NOMO-1 treated with dmso at 0.1 percent for 144 hours (cell line): ENCODE measurements around the gene EIF1AY.
"Not testable (repeated sequence)": the region's sequence is repeated elsewhere in the genome, so short reads cannot be mapped to it uniquely, and the experiment has no call there.

Source experiments
- DNase-seq: peaks from one replicate; lab custom pipeline; 2025; ENCODE audit not compliant: unreplicated experiment; lab: John Stamatoyannopoulos, UW

Gene EIF1AY, protein sequence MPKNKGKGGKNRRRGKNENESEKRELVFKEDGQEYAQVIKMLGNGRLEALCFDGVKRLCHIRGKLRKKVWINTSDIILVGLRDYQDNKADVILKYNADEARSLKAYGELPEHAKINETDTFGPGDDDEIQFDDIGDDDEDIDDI

DNA sequence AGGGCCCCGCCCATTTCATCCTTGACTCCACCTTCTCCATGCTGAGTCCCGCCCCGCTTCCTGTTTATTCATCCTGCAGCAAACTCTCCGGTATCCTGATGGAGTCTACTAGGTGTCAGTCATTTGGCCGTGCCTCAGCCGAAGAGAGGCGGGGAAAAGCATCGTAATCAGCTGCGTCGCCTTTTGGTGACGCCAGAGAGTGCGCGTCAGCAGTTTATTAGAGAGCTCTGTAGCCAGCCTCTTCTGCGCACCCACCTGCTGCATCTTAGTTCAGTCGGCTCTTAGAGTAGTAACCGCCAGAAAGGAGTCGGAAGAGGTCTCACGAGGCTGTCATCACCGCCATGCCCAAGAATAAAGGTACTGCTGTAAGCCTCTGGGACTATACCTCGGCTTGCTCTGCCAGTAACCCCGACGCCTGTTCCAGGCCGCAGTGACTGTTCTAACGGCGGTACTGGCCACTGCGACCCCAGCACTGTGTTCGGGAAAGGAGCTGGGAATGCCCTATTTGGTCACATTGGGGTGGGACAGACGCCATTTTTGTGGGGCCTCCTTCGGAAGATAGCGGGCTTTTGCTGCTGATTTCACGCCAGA is at the start of gene EIF1AY:
Gene EIF1AY (plus strand): TSS at position 246 of the 591 bp plus-strand sequence. CDS start 96 bp downstream, at position 342.
- no peak for DNase-seq

DNA sequence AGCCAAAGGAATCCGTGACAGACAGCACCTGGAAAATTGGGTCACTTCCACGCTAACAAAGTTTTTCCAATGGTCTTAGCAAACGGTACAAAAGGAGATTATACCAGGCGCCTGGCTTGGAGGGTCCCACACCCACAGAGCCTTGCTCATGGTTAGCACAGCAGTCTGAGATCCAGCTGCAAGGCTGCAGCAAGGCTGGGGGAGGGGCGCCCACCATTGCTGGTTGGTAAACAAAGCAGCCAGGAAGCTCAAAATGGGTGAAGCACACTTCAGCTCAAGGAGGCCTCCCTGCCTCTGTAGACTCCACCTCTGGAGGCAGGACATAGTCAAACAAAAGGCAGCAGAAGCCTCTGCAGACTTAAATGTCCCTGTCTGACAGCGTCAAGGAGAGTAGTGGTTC is 47.1 kb upstream of the EIF1AY start:
- DNase-seq, result no peak

DNA sequence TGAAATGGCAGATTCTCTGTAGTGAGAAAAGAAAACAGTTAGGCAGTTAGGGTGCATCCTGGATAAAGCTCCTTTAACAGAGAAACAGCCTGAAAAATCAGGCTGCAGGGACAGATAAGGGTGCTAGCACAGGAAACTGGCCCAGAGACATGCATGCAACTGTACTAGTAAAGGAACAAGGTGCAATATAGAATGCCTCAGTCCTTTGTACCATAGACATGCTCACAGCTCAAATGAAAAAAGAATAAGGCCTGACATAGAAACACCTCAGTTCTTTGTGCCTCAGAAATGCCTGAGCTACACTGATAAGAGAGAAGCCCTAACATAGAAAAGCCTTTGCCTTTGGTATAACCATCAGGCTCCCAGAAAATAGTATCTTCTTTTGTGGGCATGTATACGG is 37.4 kb upstream of the EIF1AY start:
- DNase-seq, result no peak

DNA sequence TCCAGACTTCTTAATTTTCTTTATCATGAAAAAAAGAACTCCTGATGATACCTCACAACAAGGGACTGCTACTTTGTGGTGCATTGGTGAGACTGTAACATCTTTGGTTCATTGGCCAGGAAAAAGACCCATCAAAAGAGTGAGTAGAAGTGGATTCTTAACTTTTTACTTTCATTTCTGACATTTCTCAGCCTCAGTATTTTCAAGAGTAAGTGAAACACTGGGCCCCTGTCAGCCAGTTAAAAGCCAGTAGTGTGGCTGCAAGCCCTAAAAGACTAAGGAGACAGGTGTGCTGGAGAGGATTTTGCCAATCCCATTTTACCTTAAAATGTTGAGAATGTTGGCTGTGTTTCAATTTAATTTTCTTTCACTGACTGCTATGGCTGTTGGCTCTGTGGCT is 36.6 kb upstream of the EIF1AY start:
- no peak for DNase-seq

DNA sequence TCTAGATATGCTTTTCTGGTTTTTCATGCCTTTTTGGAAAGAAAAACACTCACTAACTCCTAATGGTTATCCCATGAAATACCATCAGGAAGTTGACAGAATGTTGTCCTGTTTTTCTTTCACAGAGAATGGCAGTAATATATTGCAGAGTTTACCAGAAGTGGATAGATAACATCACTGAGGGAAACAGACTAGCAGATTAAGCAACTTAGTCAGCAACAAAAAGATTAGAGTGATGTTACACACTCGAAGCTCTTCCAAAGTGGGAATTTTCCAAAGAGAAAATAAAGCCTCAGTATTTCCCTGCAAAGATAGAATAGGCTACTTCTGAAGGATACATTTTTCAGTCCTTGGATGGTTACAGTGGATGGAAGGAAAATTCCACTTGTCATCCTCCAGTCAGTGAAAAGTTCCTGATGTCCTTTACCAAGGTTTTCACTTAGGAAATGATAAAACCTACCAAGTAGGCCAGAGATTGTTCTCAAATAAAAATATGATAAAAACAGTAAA is 31.1 kb upstream of the EIF1AY start:
- DNase-seq, result no peak

DNA sequence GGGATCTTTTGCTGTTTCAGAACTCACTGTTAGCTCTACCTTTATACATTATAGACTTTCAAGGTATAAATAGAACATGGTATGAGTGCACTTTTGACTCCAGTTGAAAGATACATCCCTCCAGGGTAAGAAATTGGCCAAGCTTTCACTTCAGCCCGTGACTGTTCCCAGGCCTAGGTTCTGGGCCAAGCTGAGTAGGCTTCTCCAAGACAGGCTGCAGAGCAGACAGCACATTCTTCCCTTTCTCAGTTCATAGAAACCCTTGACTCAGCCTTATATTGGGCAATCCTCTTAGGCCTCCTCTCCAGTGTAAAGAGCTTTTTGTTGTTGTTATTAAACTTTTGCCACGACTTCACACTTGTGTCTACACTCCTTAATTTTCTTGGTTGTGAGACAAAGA is 29.5 kb upstream of the EIF1AY start:
- DNase-seq, result no peak

DNA sequence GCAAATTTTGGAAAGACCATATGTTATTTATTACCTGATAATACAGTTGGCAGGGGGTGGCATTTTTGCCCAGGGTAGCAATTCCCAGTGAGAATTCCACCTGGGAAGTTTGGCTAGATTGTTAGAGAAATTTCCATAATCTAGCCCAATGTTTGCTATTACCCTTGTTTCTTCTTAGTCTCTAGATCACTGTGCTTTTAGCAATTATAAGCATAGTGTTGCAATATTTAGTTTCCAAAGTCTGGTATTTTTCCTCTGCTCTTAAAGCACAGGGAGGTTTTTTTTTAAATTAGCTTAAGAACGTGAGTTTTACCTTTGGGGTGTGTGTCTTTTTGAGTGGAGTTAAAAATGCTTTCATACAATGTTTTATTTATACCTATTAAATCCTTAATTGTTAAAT is 26.3 kb upstream of the EIF1AY start:
- no peak for DNase-seq

DNA sequence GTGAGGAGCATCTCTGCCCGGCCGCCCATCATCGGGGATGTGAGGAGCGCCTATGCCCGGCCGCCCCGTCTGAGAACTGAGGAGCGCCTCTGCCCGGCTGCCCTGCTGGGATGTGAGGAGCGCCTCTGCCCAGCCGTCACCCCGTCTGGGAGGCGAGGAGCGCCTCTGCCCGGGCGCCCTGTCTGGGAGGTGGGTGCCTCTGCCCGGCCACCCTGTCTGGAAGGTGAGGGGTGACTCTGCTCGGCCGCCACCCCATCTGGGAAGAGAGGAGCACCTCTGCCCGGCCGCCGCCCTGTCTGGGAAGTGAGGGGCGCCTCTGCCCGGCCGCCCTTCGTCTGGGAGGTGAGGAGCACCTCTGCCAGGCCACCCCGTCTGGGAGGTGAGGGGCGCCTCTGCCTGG is 23.7 kb upstream of the EIF1AY start:
- no peak for DNase-seq

DNA sequence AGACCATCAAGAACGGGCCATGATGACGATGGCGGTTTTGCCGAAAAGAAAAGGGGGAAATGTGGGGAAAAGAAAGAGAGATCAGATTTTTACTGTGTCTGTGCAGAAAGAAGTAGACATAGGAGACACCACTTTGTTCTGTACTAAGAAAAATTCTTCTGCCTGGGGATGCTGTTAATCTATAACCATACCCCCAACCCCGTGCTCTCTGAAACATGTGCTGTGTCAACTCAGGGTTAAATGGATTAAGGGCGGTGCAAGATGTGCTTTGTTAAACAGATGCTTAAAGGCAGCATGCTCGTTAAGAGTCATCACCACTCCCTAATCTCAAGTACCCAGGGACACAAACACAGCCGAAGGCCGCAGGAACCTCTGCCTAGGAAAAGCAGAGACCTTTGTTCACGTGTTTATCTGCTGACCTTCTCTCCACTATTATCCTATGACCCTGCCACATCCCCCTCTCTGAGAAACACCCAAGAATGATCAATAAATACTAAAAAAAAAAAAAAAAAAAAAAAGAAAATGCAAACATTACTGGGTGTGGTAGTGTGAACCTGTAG is 22.7 kb upstream of the EIF1AY start:
- not testable (repeated sequence) for DNase-seq

DNA sequence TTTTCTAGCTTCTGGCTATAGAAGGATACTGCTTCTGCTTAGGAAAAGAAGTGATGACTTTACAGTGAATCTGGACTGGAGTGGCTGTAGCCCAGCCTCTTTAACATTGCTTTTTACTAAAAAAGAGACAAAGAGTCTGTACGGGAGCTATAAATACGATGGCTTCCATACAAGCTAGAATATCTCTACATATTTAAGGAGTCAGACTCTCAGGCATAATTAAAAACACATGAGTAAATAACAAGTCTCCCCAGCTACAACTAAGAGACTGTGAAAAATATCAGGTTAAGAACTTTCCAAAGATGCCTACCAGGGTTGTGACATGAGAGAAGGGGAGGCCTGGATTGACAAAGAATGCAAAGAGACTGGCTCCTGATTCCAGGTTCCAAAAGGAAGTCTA is 19.8 kb upstream of the EIF1AY start:
- DNase-seq, result no peak

DNA sequence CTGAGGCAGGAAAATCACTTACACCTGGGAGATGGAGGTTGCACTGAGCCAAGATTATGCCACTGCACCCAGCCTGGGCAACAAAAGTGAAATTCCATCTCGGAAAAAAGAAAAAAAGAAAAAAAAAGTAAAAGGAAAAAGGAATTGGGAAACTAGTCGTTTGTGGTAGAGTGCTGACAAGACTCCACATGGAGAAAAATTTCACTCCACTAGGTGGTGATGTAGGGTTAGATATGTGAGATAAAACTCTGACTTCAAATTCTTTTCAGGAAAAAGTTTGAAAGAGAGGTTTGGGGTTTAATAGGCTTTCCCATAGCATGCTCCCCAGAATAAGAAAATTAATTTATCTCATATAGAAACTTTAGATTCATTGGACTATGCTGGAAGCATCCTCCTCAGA is 16.9 kb upstream of the EIF1AY start:
- no peak for DNase-seq

DNA sequence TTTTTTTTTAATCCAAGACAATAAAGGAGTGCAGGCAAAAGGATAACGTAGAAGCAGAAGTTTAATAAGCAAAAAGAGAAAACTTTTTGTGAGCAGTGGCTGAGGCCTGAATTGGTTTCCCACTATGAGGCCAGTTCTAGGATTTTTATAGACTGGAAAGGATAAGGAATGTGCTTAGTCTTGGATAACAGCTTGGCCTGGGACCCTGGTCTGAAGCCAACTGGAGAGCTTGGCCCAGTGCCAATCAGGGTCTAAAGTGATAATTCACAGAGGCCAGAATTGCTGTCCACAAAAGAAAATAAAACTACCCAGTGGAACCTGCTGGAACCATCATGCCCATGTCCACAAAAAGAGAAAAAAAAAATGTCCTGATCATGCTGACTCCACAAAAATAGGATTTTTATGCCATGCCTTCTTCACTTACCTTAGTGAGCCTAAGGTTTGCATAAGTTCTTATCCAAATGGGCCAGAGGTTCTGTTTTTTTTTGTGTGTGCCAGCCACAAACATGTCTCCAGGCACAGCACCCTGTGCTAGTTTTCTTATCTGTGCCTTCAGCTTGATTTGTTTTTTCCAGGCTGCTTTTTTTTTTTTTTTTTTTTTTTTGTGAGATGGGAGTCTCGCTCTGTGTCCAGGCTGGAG is 15.6 kb upstream of the EIF1AY start:
- DNase-seq, result no peak

DNA sequence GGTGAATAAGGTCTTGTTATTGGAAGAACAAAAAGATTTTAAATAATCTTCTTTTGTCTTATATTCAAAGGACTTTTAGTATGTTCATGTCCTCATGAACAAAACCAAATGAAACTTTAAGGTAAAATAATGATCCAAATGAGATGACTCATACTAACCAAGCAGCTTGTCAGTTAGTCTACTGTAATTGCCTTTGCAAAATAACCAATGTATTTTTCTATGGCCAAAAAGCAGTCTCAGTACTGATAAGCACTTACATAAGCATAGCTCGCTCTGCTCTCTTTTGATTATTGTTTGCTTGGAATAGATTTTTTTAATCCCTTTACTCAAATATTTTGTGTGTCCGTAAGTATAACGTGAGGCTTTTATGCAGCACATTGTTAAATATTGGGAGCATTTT is 4.3 kb upstream of the EIF1AY start:
- no peak for DNase-seq

DNA sequence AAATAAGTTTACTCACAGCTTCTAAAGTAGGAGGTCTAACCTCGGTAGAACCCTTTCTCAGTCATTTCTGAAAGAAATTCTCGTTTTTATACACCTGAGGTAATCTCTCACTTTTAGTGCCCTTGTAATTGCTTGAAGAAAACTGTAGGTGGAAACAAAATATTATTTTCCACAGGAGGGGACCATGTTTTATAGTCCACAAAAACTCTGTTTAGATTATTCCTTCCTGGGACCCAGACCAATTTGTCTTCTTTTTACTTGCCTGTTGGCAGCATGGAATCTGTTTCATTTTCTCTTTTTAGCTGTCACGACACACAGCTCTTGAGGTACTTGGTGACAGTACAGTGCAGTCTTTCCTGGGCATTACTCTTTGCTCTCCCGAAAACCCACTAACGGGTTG is 930 bp downstream of the EIF1AY start:
- DNase-seq, result no peak

DNA sequence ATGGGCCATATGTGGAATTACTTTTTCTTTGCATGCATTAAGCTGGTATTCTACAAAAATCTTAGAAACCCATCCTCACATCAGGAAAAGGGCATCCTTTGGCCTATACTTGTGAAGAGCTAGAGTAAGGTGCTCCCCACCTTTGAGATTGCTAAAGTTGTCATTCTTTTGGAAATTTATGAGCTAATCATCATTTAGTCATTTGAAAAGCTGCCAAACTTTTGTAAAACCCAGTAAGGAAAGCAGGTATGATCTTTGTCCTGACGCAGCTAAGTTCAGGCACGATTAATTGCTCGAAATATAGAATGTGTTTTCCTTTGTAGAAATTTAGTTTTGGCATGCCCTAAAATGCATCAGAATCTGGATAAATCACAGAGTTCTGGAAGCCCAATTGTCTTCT is 2.6 kb downstream of the EIF1AY start:
- DNase-seq, result no peak

DNA sequence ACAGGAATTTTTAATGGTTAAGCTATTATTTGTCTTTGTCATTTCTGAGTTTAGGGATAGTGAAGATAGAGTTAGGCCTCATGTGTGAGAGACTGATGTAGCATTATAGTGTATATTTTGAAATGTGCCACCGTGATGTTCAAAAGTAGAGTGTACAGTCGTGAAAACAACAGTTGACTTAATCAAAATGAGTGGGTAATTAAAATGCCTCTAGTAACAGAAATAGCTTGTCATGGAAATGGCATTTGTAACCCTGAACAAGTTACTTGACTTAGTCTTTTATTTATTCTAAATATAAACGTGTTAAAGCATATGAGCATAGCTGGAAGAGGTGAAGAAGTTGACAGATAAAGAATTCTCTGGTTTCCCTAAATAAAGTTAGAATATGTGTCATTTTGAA is 6.1 kb downstream of the EIF1AY start:
- no peak for DNase-seq

DNA sequence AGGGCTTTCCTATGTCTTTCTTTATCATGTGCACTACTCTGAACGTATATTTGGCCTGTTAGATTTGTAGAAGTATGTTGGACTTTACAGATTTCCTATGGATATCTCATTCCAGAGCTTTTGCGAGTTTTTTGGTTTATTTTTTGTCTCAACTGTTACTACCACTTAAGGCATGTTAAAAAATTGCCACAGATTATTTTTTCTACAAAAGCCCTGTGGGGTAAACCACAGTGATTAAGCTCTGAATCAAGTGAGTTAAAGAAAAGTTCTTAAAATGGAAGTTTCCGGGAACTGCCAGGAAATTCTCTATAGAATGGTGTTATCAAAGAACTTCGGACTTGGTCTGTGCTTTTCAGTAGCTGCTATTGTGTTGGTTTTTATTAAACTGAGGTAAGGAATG is 10.6 kb downstream of the EIF1AY start:
- DNase-seq, result no peak
